NCI-H2227 (cell line): ENCODE data around the gene ELP4.
"Not testable (repeated sequence)": the region's sequence is repeated elsewhere in the genome, so short reads cannot be mapped to it uniquely, and the experiment has no call there.

ENCODE experiments used
- DNase-seq: peaks from one replicate; lab custom pipeline; 2025; ENCODE audit not compliant: unreplicated experiment; lab: John Stamatoyannopoulos, UW

Gene ELP4

GRCh38 chr11:31699066-31699465, 189.5 kb downstream of the ELP4 start:
- no peak for DNase-seq

- DNase-seq, result no peak
Measured at GRCh38 chr11:31702966-31703365, 193.4 kb downstream of the ELP4 start.

- DNase-seq, result no peak
Measured at GRCh38 chr11:31706357-31706756, 196.8 kb downstream of the ELP4 start.

- peak; percentile 9 for DNase-seq
Measured at GRCh38 chr11:31711137-31711536, 201.6 kb downstream of the ELP4 start.

- no peak for DNase-seq
Measured at GRCh38 chr11:31712851-31713250, 203.3 kb downstream of the ELP4 start.

- no peak for DNase-seq
Measured at GRCh38 chr11:31714840-31715239, 205.3 kb downstream of the ELP4 start.

GRCh38 chr11:31720225-31720624, 210.7 kb downstream of the ELP4 start:
- DNase-seq, result no peak

GRCh38 chr11:31720671-31721365, 211.3 kb downstream of the ELP4 start:
- no peak for DNase-seq

- no peak for DNase-seq
Measured at GRCh38 chr11:31722754-31723153, 213.2 kb downstream of the ELP4 start.

GRCh38 chr11:31725176-31725575, 215.6 kb downstream of the ELP4 start:
- DNase-seq, result no peak

GRCh38 chr11:31728432-31728831, 218.9 kb downstream of the ELP4 start:
- DNase-seq, result no peak

GRCh38 chr11:31740131-31740530, 230.6 kb downstream of the ELP4 start:
- no peak for DNase-seq

- DNase-seq, result not testable (repeated sequence)
Measured at GRCh38 chr11:31740731-31741368, 231.3 kb downstream of the ELP4 start.

GRCh38 chr11:31747581-31747980, 238.0 kb downstream of the ELP4 start:
- DNase-seq, result no peak

GRCh38 chr11:31757260-31757835, 247.8 kb downstream of the ELP4 start:
- DNase-seq, result peak; percentile 65

GRCh38 chr11:31761636-31762035, 252.1 kb downstream of the ELP4 start:
- no peak for DNase-seq

- no peak for DNase-seq
Measured at GRCh38 chr11:31763296-31763695, 253.7 kb downstream of the ELP4 start.

- peak; percentile 53 for DNase-seq
Measured at GRCh38 chr11:31764261-31764660, 254.7 kb downstream of the ELP4 start.

- DNase-seq, result peak; percentile 53
Measured at GRCh38 chr11:31764766-31765165, 255.2 kb downstream of the ELP4 start.

- no peak for DNase-seq
Measured at GRCh38 chr11:31767066-31767465, 257.5 kb downstream of the ELP4 start.

GRCh38 chr11:31767685-31768084, 258.1 kb downstream of the ELP4 start:
- DNase-seq, result no peak
